ENCODE data around the gene FANCI. TPM values are rescaled to one million over a fixed set of nuclear protein-coding genes. Genes with fewer than 3 reads are reported as not detected.

FANCI gene
- total and polyA plus RNA-seq, 2 of the 13 experiments (the other 11 are each of a cell fraction or from before 2014, with no cell fraction given): 15.7 to 68.8 TPM

GRCh38 chr15:89198196-89198595, 45.6 kb upstream of the FANCI start (continued):
- TF ChIP-seq, protein P1, sequence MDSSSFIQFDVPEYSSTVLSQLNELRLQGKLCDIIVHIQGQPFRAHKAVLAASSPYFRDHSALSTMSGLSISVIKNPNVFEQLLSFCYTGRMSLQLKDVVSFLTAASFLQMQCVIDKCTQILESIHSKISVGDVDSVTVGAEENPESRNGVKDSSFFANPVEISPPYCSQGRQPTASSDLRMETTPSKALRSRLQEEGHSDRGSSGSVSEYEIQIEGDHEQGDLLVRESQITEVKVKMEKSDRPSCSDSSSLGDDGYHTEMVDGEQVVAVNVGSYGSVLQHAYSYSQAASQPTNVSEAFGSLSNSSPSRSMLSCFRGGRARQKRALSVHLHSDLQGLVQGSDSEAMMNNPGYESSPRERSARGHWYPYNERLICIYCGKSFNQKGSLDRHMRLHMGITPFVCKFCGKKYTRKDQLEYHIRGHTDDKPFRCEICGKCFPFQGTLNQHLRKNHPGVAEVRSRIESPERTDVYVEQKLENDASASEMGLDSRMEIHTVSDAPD (CRISPR knock-in tag; IDR thresholded peaks at IDR 0.05): no peak

- no peak overlapping the region for H3K4me3 ChIP-seq (replicated peaks in 1 of 3; ENCODE audit: insufficient read depth in 1 of 3, low read depth in 2 of 3, low read length in 3 of 3)
- POLR2A ChIA-PET: no interaction called here
- H2AFZ ChIP-seq (ENCODE audit: low read length): no peak overlapping the region
- H3K4me2 ChIP-seq (ENCODE audit: low read depth, low read length): no peak overlapping the region
- H3K9me3 ChIP-seq (ENCODE audit: low read length): no peaks in the 10 kb centered on the region
- no peak overlapping the region for H3K27ac ChIP-seq (ENCODE audit: extremely low read length, insufficient read depth, low read length)
- in situ Hi-C loops (cut with HindIII; ENCODE audit: extremely low pct_ligation_motif_present, low pct_unique_long_range_greater_than_20kb): no loop called here
- H3K79me2 ChIP-seq (ENCODE audit: insufficient read depth, low read length): no peaks in the 10 kb centered on the region
- WGBS (ENCODE audit: low lambda C conversion rate): 89% methylated on average over 2 of the region's 3 CpGs
- H3K4me1 ChIP-seq (ENCODE audit: insufficient read depth, low read length): peaks cover 52% of the 10 kb centered on the region
- no peaks in the 10 kb centered on the region for H3K27me3 ChIP-seq (ENCODE audit: control insufficient read depth in 1 of 2, insufficient read depth in 2 of 2, low read length in 2 of 2)
- FAIRE-seq (no peak), DNase-seq (ENCODE audit: low spot score) (no peak), ATAC-seq (no peak)
- CTCF ChIA-PET (ENCODE audit: low intra/inter-chr PET ratio, low total read pairs): no interaction called here
- H4K20me1 ChIP-seq (ENCODE audit: insufficient read depth, low read length): no peaks in the 10 kb centered on the region
- peaks cover 2 to 11% of the 10 kb centered on the region in 2 experiments; a peak in 1 of 5 replicates for H3K36me3 ChIP-seq (replicated peaks in 1 of 2; ENCODE audit: control insufficient read depth in 1 of 2, insufficient read depth in 2 of 2, low read length in 2 of 2)
- BruUV-seq (replicated peaks): no TSS peak
- intact Hi-C loops (cut with micrococcal nuclease; ENCODE audit: unreplicated experiment): no loop called here
- H3K9ac ChIP-seq (ENCODE audit: insufficient read depth, low read depth, low read length): no peak overlapping the region
- TF ChIP-seq NCOA5 (CRISPR knock-in tag; IDR thresholded peaks at IDR 0.05) (no peak), ZNF781 (CRISPR knock-in tag; IDR thresholded peaks at IDR 0.05; ENCODE audit: borderline replicate concordance, not compliant biosample characterization) (no peak), PAXIP1 (CRISPR knock-in tag; conservative IDR thresholded peaks at IDR 0.05) (no peak), ZNF512 (CRISPR knock-in tag; IDR thresholded peaks at IDR 0.05) (no peak), MATR3 (CRISPR knock-in tag; IDR thresholded peaks at IDR 0.05) (no peak), CREB1 (IDR thresholded peaks at IDR 0.05) (no peak), CREB1 (CRISPR knock-in tag; IDR thresholded peaks at IDR 0.05) (no peak), MTF2 (CRISPR knock-in tag; IDR thresholded peaks at IDR 0.05; ENCODE audit: borderline replicate concordance) (no peak), DNMT3B (CRISPR knock-in tag; conservative IDR thresholded peaks at IDR 0.05) (no peak), ZBTB21 (CRISPR knock-in tag; IDR thresholded peaks at IDR 0.05) (no peak)
- TF ChIP-seq, protein P2, sequence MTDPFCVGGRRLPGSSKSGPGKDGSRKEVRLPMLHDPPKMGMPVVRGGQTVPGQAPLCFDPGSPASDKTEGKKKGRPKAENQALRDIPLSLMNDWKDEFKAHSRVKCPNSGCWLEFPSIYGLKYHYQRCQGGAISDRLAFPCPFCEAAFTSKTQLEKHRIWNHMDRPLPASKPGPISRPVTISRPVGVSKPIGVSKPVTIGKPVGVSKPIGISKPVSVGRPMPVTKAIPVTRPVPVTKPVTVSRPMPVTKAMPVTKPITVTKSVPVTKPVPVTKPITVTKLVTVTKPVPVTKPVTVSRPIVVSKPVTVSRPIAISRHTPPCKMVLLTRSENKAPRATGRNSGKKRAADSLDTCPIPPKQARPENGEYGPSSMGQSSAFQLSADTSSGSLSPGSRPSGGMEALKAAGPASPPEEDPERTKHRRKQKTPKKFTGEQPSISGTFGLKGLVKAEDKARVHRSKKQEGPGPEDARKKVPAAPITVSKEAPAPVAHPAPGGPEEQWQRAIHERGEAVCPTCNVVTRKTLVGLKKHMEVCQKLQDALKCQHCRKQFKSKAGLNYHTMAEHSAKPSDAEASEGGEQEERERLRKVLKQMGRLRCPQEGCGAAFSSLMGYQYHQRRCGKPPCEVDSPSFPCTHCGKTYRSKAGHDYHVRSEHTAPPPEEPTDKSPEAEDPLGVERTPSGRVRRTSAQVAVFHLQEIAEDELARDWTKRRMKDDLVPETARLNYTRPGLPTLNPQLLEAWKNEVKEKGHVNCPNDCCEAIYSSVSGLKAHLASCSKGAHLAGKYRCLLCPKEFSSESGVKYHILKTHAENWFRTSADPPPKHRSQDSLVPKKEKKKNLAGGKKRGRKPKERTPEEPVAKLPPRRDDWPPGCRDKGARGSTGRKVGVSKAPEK (CRISPR knock-in tag; IDR thresholded peaks at IDR 0.05; ENCODE audit: borderline replicate concordance): no peak
- TF ChIP-seq, protein P3, sequence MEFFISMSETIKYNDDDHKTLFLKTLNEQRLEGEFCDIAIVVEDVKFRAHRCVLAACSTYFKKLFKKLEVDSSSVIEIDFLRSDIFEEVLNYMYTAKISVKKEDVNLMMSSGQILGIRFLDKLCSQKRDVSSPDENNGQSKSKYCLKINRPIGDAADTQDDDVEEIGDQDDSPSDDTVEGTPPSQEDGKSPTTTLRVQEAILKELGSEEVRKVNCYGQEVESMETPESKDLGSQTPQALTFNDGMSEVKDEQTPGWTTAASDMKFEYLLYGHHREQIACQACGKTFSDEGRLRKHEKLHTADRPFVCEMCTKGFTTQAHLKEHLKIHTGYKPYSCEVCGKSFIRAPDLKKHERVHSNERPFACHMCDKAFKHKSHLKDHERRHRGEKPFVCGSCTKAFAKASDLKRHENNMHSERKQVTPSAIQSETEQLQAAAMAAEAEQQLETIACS (CRISPR knock-in tag; IDR thresholded peaks at IDR 0.05): no peak
These were observed 44.8 kb upstream of the FANCI start for GRCh38 chr15:89198934-89199333.

Measured in HepG2 (cell line).